ENCODE measurements around the gene IL10RA. TPM values are rescaled to one million over a fixed set of nuclear protein-coding genes. Genes with fewer than 3 reads are reported as not detected.
A peak's percentile ranks its signal among the peaks of the same experiment; 100 is the strongest.

IL10RA gene
- total RNA-seq, result 10 to 100 TPM in 3 of 4 donors, 1 to 10 TPM in 1; 8.3 to 18.5 (median 11.6) TPM
- 3.1 TPM for polyA plus RNA-seq
- long read RNA-seq, donor 1, transcript IL10RA-201 (7 exons, 3,695 nt), result major isoform, 6 of 15 reads
- long read RNA-seq, donor 1, partial matches to known transcripts, result 1 of 15 reads
- long read RNA-seq, donor 1, other reads (novel, unspliced or antisense), result 3 of 15 reads
- long read RNA-seq, donor 2, full-length matches to known transcripts, result 8 of 10 reads
- long read RNA-seq, donor 2, partial matches to known transcripts, result 0 of 10 reads
- long read RNA-seq, donor 2, other reads (novel, unspliced or antisense), result 2 of 10 reads
- long read RNA-seq, donor 3, transcript IL10RA-201 (7 exons, 3,695 nt), result major isoform, 7 of 20 reads
- long read RNA-seq, donor 3, partial matches to known transcripts, result 0 of 20 reads
- long read RNA-seq, donor 3, other reads (novel, unspliced or antisense), result 6 of 20 reads
- long read RNA-seq, donor 4, partial matches to known transcripts, result 1 of 7 reads
- long read RNA-seq, donor 4, other reads (novel, unspliced or antisense), result 1 of 7 reads

DNA sequence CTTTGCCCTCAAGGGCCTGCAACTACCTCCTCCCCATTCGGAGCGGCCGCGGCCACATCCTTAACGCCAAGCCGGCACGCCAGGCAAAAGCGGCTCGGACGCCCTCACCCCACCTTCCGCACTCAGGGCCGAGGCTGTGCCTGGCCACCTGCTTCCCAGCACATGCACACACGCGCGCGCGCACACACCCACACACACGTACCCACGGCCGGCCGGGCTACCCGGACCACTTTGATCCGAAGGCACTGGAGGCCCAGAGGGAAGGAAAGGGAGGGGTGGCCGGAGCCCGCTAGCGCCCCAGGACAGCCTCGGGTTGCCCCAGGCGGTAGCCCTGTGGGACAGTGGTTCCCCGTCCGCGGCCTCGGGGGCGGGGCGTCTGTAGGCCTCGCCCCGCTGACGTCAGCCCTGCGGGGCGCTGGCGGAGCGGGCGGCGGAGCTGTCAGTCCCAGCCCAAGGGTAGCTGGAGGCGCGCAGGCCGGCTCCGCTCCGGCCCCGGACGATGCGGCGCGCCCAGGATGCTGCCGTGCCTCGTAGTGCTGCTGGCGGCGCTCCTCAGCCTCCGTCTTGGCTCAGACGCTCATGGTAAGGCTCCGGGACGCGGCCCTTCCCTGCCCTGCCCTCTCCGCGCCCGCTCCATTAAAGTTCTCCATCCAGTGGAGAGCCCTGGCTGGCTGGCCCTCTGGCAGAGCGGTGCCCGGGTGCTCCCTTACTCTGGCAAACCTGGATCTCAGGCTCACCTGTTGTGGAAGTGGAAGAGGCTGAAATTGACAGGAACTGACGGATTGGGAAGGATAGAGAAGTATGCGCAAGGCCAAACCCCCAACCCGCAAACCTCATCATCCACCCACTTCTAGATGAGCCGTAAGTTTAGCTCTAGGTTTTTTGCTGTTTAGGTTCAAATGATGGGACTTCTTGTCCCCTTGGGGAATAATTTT lies at the start of gene IL10RA:
IL10RA (plus strand) TSS at position 442 of the 935 bp plus-strand sequence; CDS start at position 516, 74 bp downstream.
- ATAC-seq, result peak; percentile 98 to 99
- no peaks in the 10 kb centered on the region for H3K27me3 ChIP-seq (ENCODE audit: control insufficient read depth, insufficient read depth)
- DNase-seq, result peak; percentile 86 to 95 (median 95)
- H3K4me1 ChIP-seq (ENCODE audit: control insufficient read depth, insufficient read depth, low read length), result no peaks in the 10 kb centered on the region
- intact Hi-C loops (cut with DNase I), result no loop called here
- H3K27ac ChIP-seq (ENCODE audit: low read length), result peak within 1 kb of the TSS; percentile 35
- H3K4me3 ChIP-seq (ENCODE audit: low read length), result peak within 1 kb of the TSS; percentile 52
- no peaks in the 10 kb centered on the region for H3K9me3 ChIP-seq (ENCODE audit: control insufficient read depth, low read length)
- 4% methylated on average over 71 of the region's 71 CpGs for WGBS

DNA sequence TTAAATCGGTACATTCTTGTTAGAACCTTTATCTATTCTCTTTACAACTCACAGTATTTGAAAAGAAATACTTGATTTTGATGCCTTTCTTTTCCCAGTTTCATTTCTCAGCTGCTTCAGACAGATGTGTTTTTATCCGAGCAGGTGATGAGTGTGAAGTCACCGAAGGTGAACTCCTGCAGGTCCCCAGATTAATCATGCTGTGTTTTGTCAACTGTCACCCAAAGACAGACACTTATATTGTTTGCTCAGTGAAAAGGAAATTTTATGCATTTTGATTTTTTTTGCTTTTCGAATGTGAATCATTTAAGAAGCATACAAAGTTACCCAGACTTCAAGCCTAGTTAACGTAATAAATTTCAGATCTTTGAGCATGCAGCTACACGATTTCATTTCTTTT lies 49.2 kb upstream of the IL10RA start:
- Histone ChIP-seq H3K4me3 (ENCODE audit: low read length) (no peak overlapping the region), H3K4me1 (ENCODE audit: control insufficient read depth, insufficient read depth, low read length) (no peaks in the 10 kb centered on the region), H3K9me3 (ENCODE audit: control insufficient read depth, low read length) (no peaks in the 10 kb centered on the region), H3K27ac (ENCODE audit: low read length) (no peak overlapping the region), H3K27me3 (ENCODE audit: control insufficient read depth, insufficient read depth) (no peaks in the 10 kb centered on the region)
- ATAC-seq (no peak), DNase-seq (no peak)
- WGBS, result 71% methylated on average over 6 of the region's 6 CpGs
- intact Hi-C loops (cut with DNase I), result no loop called here

DNA sequence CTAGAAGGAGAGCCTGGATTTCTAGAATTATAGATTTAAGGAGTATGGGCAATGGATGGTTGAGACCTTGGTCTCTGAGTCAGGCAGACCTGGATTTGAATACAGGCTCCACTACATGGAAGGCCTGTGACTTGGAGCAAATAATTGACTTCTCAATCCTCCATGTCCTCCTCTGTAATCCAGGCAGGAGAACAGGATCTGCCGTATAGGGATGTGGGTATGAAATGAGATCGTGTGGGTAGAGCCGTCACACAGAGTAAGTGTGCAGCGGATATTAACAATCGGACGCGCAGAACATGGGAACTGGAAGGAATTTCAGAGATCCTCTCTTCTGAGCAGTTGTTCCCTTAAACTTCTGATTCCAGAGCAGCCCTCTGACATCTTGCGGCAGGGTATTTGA lies 45.5 kb upstream of the IL10RA start:
- Histone ChIP-seq H3K4me1 (ENCODE audit: control insufficient read depth, insufficient read depth, low read length) (no peaks in the 10 kb centered on the region), H3K27me3 (ENCODE audit: control insufficient read depth, insufficient read depth) (no peaks in the 10 kb centered on the region), H3K4me3 (ENCODE audit: low read length) (no peak overlapping the region), H3K27ac (ENCODE audit: low read length) (no peak overlapping the region), H3K9me3 (ENCODE audit: control insufficient read depth, low read length) (no peaks in the 10 kb centered on the region)
- DNase-seq, result no peak
- 95% methylated on average over 8 of the region's 8 CpGs for WGBS
- intact Hi-C loops (cut with DNase I), result loop anchor here in 2 of 4 donors (10.0 kb wide), 1 partner anchor 114 kb away; no protein-coding TSS in a partner anchor
- no peak for ATAC-seq

DNA sequence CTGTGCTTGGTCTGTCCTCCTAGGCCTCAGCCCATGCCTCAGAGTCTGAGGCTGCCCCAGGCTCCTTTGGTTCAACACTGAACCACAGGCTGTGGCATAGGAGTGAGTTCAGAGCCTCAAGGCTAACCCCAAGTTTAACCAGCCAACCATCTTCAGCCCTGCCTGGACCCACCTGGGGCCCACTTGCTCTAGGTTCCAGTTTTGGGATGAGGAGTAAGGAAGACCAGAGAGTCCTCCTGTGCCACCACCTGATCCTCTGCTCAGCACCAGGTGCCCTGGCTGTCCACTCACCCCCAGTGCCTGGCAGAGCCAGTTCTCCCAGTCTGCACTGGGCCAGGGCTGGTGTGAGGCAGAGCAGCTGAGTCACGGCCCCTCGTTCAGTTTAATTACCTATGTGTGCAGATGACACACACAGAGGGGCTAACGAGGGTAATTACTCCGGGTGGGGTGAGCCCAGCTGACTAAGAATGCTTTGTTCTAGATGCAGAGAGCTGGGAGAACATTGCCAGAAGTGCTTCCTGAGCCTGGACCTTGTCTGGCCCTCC lies 45.0 kb upstream of the IL10RA start:
- no peaks in the 10 kb centered on the region for H3K4me1 ChIP-seq (ENCODE audit: control insufficient read depth, insufficient read depth, low read length)
- no peak overlapping the region for H3K27ac ChIP-seq (ENCODE audit: low read length)
- intact Hi-C loops (cut with DNase I), result loop anchor here in 2 of 4 donors (10.0 kb wide), 1 partner anchor 114 kb away; no protein-coding TSS in a partner anchor
- H3K27me3 ChIP-seq (ENCODE audit: control insufficient read depth, insufficient read depth), result no peaks in the 10 kb centered on the region
- ATAC-seq (no peak), DNase-seq (no peak)
- 92% methylated on average over 4 of the region's 4 CpGs for WGBS
- H3K4me3 ChIP-seq (ENCODE audit: low read length), result no peak overlapping the region
- H3K9me3 ChIP-seq (ENCODE audit: control insufficient read depth, low read length), result no peaks in the 10 kb centered on the region

DNA sequence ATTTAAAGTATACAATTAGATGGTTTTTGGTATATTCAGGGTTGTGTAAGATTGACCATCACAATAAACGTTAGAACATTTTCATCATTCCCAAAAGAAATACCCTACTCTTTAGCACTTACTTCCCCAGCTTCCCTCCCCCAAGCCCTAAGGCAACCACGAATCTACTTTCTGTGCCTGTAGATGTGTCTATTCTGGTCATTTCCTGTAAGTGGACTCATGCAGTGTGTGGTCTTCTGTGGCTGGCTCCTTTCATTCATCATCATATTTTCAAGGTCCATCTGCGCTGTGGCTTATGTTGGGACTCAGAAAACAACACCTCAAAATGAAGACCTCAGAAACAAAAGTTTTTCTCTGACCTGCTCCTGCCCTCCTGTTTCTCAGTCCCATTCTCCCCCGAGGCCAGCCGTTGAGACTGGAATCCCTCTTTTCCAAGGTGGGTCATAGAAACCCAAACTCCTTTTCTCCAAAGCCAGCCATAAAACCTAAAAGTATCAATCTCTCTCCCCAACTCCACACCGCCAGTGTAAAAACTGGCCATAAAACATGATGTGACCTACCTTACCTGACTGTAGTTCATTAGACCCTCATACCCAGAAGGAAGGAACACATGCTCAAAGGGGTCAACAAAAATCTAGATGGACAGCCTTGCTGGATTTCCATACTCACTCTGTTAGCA lies 44.1 kb upstream of the IL10RA start:
- H3K27ac ChIP-seq (ENCODE audit: low read length), result no peak overlapping the region
- intact Hi-C loops (cut with DNase I), result loop anchor here in 2 of 4 donors (10.0 kb wide), 1 partner anchor 113 kb away; no protein-coding TSS in a partner anchor
- no peaks in the 10 kb centered on the region for H3K4me1 ChIP-seq (ENCODE audit: control insufficient read depth, insufficient read depth, low read length)
- no peak overlapping the region for H3K4me3 ChIP-seq (ENCODE audit: low read length)
- no peaks in the 10 kb centered on the region for H3K27me3 ChIP-seq (ENCODE audit: control insufficient read depth, insufficient read depth)
- ATAC-seq, result no peak
- H3K9me3 ChIP-seq (ENCODE audit: control insufficient read depth, low read length), result no peaks in the 10 kb centered on the region
- DNase-seq, result no peak
- 86% methylated on average over 6 of the region's 6 CpGs for whole genome bisulfite sequencing

DNA sequence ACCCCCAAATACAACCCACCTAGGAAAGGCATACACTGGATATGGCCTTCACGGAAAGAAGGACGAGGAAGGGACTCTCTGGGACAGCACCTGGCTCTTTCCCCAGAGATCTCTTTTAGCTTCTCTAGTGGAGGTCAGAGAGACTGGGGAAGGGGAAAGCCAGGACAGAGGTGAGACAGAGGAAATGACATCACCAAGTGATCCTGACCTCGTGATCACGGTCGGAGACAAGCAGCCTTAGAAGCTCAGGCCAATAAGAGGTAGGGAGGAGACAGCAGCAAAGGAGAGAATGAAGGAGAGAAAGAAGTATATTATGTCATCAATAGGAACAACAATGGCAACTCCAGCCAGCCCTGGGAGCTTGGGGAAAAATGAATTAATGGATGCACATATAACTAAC lies 41.6 kb upstream of the IL10RA start:
- no peak overlapping the region for H3K27ac ChIP-seq (ENCODE audit: low read length)
- 78% methylated on average over 5 of the region's 5 CpGs for WGBS
- intact Hi-C loops (cut with DNase I), result loop anchor here in 2 of 4 donors (10.0 kb wide), 1 partner anchor 110 kb away; no protein-coding TSS in a partner anchor

DNA sequence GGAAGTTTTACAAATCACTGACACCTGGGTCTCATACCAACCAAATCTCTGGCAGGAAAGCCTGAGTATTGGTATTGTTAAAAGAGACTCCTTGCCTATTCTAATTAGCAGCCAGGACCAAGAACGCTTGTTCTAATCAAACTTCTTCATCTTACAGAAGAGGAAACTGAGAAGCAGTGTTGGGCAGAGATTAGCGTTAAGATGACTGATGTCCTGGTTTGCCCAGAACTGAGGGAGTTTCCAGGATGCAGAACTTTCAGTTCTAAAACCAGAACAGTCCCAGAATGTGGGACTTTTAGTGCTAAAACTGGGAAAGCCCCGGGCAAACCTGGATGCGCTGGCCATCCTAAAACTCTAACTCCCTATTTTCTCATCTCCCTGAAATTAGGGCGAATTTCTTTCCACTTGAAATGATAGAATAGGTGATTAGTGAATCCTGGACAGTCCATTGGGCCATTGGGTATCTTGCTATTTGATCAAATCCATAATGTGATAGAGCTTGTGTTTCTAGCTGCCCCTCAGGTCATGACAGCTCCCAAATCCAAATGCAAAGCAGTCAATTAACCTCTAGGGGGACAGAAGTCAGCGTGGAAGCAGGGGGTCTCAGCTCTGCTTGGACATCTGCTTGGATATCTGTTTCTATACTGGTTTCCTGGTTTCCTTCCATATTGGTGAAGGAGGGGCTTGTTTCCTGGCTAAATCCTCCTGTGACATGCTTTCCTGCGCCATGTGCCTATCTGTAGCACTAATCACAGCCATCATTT lies 41.0 kb upstream of the IL10RA start:
- no peaks in the 10 kb centered on the region for H3K27me3 ChIP-seq (ENCODE audit: control insufficient read depth, insufficient read depth)
- peak overlapping the region; percentile 3 for H3K27ac ChIP-seq (ENCODE audit: low read length)
- ATAC-seq (no peak), DNase-seq (no peak)
- intact Hi-C loops (cut with DNase I), result loop anchor here in 3 of 4 donors (5.0 to 10.0 kb wide), 4 partner anchors 107 to 513 kb away; partner anchors contain the start of gene FXYD2 (in 1 of the 3)
- H3K9me3 ChIP-seq (ENCODE audit: control insufficient read depth, low read length), result no peaks in the 10 kb centered on the region
- H3K4me1 ChIP-seq (ENCODE audit: control insufficient read depth, insufficient read depth, low read length), result no peaks in the 10 kb centered on the region
- no peak overlapping the region for H3K4me3 ChIP-seq (ENCODE audit: low read length)
- 43% methylated on average over 7 of the region's 7 CpGs for WGBS

More for the DNA sequence above, 41.6 kb upstream of the IL10RA start:
- H3K4me3 ChIP-seq (ENCODE audit: low read length), result no peak overlapping the region
- ATAC-seq, result no peak
- H3K27me3 ChIP-seq (ENCODE audit: control insufficient read depth, insufficient read depth), result no peaks in the 10 kb centered on the region
- H3K9me3 ChIP-seq (ENCODE audit: control insufficient read depth, low read length), result no peaks in the 10 kb centered on the region
- no peak for DNase-seq
- H3K4me1 ChIP-seq (ENCODE audit: control insufficient read depth, insufficient read depth, low read length), result no peaks in the 10 kb centered on the region

DNA sequence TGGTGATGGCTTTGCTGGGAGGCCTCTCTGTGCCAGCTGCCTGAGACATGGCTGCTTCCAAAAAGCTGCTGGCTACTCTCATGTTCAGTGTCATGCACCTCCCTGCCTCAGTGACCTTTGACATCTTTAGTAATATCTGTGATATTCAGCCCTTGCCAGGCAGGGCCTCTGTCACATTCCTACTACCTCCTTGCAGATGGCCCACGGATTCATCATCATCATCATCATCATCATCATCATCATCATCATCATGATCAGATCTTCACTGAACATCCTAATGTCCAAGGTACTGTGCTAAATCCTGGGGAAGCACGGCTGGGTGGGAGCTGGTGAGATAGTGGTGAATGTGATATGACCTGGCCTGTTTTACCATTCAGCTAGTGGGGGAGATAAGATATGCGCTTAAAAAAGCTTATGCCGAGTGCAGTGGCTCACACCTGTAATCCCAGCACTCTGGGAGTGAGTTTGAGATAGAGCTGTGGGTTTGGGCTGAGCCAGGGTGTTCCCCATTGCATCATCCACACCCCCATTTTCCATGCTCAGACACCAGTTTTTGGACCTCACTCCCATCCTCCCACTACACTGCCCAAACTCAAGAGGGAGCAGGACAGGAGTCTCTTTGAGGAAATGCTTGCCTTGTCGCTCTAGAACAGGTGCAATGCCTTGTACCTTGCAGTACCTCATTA lies 39.9 kb upstream of the IL10RA start:
- intact Hi-C loops (cut with DNase I), result loop anchor here in 3 of 4 donors (2.0 to 10.0 kb wide), 6 partner anchors 101 to 514 kb away; partner anchors contain the start of gene FXYD2 (in 1 of the 3)
- H3K9me3 ChIP-seq (ENCODE audit: control insufficient read depth, low read length), result no peaks in the 10 kb centered on the region
- no peak overlapping the region for H3K4me3 ChIP-seq (ENCODE audit: low read length)
- H3K27me3 ChIP-seq (ENCODE audit: control insufficient read depth, insufficient read depth), result no peaks in the 10 kb centered on the region
- 54% methylated on average over 5 of the region's 5 CpGs for WGBS
- no peak for ATAC-seq
- H3K4me1 ChIP-seq (ENCODE audit: control insufficient read depth, insufficient read depth, low read length), result no peaks in the 10 kb centered on the region
- no peak overlapping the region for H3K27ac ChIP-seq (ENCODE audit: low read length)
- DNase-seq, result no peak

DNA sequence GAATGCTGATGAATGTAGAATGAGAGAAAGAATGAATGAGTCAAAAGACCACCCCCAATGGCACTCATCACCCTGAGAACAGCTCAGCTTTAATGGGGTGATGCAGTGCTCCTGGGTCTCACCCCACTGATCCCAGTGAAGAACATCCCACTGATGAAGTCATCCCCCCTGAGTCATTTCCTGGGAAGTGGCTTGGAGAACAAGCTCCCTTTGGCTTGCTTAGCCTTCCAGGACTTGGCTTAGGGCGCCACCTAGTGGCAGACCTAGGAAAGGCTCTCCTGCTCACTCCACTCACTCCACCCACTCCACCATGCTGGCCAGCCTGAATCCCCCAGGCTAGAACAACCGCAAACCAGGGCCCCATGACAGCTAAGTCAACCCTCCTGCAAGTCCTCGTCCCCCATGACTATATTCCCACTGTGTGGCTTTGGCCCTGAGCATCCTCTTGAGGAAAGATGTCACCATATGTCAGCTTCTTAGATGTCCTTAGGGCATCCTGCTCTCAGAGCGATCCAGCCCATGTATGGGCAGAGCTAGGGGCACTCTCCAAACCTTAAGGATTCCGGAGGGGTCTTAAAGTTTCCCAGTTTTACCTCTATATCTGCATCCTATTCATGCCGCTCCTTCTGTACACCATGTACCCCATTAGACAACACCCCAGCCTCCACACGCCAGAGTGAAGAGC lies 39.2 kb upstream of the IL10RA start:
- Histone ChIP-seq H3K4me1 (ENCODE audit: control insufficient read depth, insufficient read depth, low read length) (no peaks in the 10 kb centered on the region), H3K27me3 (ENCODE audit: control insufficient read depth, insufficient read depth) (no peaks in the 10 kb centered on the region), H3K9me3 (ENCODE audit: control insufficient read depth, low read length) (no peaks in the 10 kb centered on the region), H3K4me3 (ENCODE audit: low read length) (no peak overlapping the region), H3K27ac (ENCODE audit: low read length) (no peak overlapping the region)
- intact Hi-C loops (cut with DNase I), result loop anchor here (1.0 to 10.0 kb wide), 7 partner anchors 102 to 515 kb away; partner anchors contain the start of gene FXYD2 (in 1 of the 4)
- peak; percentile 93 to 95 for ATAC-seq
- DNase-seq, result peak; percentile 89 to 95 (median 94)
- 49% methylated on average over 7 of the region's 7 CpGs for WGBS

Data from right cardiac atrium (tissue), 5 donors.